ENCODE measurements around the gene HDAC5.
"Not testable (repeated sequence)": the region's sequence is repeated elsewhere in the genome, so short reads cannot be mapped to it uniquely, and the experiment has no call there.

The HDAC5 gene

GRCh38 chr17:44123356-44124117, at the start of gene HDAC5:
TSS of gene HDAC5 (minus strand) at chr17:44123641. CDS start at chr17:44117515, 6,126 bp downstream.
- peak; percentile 93 to 96 for DNase-seq (ENCODE audit: low read depth in 2 of 2)

DNA sequence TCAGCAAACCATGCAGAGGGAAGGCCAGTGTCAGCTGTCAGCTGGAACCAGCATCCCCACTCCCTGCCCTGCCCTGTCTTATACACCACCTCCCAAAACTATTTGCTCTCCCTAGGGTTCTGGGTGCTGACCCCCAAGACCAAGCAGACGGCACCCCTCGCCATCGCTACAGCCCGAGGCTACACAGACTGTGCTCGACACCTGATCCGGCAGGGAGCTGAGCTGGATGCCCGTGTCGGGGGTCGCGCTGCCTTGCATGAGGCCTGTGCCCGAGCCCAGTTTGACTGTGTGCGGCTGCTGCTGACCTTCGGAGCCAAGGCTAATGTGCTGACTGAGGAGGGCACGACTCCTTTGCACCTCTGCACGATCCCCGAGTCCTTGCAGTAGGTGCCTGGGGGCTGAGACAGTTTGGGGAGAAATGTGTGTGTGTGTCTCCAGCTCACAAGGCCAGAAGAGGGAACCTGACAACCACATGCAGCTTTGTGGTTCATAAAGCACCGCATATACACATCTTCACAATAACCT, 48.6 kb upstream of the HDAC5 start:
- DNase-seq (ENCODE audit: low read depth in 2 of 2): no peak

DNA sequence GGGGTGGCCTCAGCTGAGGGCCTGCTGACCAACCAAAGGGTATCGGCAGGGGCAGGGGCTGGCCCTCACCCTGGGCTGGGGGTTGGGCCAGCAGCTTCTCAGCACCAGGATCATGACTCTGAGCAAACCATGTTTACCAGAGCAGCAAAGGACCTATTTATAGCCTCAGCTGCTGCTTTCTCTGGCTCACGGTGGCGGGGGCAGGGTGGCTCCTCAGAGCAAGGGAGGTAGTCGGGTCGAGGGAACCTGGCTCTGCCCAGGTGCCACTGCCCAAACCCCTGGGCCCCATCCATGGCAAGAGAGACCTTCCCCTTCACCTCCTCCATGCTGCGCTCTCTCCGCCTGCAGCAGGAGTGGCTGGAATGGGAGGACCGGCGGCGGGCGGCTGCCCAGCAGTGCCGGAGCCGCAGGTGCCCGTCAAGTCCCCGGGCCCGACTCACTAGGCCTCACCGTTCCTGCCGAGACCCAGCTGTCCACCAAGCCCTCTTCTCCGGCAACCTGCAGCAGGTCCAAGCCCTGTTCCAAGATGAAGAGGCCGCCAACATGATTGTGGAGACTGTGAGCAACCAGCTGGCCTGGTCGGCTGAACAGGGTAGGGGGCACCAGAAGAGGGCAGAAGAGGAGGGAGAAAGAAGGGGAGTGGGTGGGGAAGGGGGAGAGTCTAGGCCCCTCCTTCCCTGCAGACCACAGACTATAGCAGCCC, 47.2 kb upstream of the HDAC5 start, which contains the start of gene ASB16:
Gene ASB16 (plus strand): TSS at position 206 of the 703 bp plus-strand sequence. CDS start 86 bp downstream, at position 292.
- DNase-seq (ENCODE audit: low read depth in 2 of 2): no peak

DNA sequence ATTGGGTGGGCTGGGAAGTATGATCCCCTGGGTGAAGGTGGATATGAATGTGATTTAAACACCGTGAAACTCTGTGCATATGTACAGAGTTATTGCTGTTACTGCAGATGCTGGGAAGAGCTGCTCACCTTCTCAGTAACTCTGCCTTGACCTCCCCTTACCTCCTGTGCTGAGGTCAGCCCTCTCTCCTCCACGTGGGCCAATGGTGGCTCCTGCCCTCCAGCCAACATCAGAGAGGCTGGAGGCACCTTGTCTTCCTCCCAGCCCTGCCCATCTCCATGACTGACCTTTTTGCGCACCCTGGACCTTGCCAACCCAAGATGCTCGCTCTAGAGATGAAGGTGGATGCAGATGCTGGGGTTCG, 46.7 kb upstream of the HDAC5 start:
- no peak for DNase-seq (ENCODE audit: low read depth in 2 of 2)

DNA sequence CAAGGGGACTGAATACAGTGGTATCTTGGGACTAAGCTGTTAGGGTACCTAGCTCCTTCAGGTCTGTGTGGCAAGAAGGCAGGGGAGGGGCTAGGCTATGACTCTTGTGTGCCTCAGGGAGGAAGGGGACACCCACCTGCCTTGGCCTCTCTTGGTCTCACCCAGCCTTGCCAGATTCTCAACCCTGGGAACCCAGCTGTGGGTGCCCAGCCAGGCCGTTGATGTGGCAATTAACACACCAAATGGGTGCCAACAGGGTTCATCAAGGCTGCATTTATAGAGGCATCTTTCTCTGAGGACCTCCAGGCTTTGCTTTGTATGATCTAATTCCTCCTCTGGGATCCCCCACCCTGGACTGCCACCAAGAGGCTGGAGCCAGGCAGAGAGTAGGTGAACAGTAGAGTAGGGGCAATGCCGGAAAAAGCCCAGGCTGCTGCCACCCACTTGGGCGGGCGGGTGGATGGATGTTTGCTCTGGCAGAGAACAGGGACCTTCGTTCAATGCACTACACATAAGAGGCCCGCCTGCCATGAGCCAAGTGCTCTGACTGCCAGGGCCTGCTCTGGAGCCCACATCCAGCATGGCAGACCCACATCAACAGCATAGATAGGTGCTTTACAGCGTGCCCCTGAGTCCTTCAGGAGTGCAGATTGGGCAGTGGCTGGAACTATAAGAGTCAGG, 43.9 kb upstream of the HDAC5 start:
- no peak for DNase-seq (ENCODE audit: low read depth in 2 of 2)

- no peak for DNase-seq (ENCODE audit: low read depth in 2 of 2)
These were observed 41.0 kb upstream of the HDAC5 start for GRCh38 chr17:44164476-44164875.

DNA sequence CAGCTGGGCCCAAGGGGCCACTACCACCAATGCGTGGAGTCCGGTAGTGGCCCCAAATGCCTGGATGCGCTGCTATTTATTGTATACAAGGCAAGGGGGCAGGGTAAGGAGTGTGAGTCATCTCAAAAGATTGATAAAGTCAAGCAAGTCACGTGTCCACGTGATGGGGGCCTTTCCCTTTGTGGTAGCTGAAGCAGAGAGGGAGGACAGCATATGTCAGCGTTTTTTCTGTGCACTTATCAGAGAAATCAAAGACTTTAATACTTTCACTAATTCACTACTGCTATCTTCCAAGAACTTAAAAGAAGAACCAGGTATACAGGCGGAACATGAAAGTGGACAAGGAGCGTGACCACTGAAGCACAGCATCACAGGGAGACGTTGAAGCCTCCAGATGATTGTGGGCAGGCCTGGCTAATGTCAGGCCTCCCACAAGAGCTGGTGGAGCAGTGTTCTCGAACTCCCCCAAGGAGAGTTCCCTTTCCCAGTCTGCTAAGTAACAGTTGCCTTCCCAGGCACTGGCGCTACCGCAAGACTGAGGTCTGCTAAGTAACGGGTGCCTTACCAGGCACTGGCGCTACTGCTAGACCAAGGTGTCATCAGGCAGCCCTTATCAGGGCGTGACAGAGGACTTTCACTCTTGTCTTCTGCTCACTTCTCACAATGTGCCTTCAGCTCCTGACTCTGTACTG, 36.2 kb upstream of the HDAC5 start:
- no peak for DNase-seq (ENCODE audit: low read depth in 2 of 2)

DNA sequence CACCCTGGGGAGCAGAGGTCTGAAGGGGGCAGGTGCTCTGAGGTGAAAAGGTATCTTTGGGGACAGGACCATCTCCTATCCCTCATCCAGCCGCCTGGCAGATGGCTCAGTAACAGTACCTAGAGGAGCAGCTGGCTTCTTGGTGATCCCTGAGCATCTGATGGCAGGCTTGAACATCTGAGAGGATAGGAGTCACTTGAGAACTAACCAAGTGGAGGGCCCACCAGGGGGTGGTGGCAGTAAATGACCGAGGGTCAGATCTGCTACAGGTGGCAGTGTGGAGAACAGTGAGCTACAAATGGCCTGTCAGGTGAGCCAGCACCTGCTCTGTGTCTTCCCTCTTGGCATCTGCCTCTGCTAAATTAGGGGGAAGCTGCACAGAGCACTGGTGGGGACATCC, 32.0 kb upstream of the HDAC5 start:
- DNase-seq (ENCODE audit: low read depth in 2 of 2): no peak

DNA sequence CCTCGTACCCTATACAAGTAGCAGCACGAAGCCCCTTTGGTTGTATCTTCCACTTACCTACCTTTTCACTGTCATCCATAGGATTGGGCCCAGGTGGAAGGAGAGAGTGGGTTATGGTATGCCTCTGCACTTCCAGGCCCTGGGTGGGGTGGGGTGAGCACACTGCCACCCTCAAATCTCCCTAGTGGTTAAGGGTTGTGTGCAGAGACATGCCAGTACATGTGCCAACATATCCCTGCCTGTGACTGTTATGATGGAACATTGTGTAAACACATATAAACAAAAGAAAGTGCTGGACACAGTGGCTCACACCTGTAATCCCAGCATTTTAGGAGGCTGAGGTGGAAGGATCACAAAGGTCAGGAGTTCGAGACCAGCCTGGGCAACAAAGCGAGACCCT, 29.4 kb upstream of the HDAC5 start:
- no peak for DNase-seq (ENCODE audit: low read depth in 2 of 2)

GRCh38 chr17:44149750-44150329, 26.4 kb upstream of the HDAC5 start:
- no peak for DNase-seq (ENCODE audit: low read depth in 2 of 2)

DNA sequence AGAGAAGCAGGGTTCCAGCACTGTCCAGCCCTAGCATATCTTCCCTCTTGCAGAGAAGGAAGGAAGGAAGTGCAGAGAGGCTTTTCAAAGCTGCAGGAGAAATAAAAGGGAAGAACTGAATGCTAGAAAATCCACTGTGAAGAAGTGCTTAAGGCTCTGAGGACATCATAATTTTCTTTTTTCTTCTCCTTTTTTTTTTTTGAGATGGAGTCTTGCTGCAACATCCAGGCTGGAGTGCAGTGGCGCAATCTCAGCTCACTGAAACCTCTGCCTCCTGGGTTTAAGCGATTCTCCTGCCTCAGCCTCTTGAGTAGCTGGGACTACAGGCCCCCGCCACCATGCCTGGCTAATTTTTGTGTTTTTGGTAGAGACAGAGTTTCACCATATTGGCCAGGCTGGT, 25.6 kb upstream of the HDAC5 start:
- not testable (repeated sequence) for DNase-seq (ENCODE audit: low read depth in 2 of 2)

DNA sequence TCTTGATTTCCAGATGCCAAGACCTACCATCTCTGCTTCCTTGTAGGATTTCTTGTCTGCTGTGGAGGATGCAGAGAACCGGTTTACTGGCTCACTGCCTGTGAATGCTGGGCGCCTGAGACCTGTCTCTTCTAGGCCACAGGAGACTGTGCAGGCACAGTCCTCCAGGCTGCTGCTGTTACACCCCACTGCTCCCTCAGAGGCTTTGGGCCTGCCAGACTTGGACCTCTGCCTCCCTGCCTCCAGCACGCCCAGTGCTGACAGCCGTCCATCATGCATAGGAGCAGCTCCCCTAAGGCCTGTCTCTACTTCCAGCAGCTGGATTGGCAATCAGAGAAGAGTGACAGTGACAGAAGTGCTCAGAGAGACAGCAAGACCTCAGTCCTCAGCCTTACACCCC, 24.4 kb upstream of the HDAC5 start:
- no peak for DNase-seq (ENCODE audit: low read depth in 2 of 2)

DNA sequence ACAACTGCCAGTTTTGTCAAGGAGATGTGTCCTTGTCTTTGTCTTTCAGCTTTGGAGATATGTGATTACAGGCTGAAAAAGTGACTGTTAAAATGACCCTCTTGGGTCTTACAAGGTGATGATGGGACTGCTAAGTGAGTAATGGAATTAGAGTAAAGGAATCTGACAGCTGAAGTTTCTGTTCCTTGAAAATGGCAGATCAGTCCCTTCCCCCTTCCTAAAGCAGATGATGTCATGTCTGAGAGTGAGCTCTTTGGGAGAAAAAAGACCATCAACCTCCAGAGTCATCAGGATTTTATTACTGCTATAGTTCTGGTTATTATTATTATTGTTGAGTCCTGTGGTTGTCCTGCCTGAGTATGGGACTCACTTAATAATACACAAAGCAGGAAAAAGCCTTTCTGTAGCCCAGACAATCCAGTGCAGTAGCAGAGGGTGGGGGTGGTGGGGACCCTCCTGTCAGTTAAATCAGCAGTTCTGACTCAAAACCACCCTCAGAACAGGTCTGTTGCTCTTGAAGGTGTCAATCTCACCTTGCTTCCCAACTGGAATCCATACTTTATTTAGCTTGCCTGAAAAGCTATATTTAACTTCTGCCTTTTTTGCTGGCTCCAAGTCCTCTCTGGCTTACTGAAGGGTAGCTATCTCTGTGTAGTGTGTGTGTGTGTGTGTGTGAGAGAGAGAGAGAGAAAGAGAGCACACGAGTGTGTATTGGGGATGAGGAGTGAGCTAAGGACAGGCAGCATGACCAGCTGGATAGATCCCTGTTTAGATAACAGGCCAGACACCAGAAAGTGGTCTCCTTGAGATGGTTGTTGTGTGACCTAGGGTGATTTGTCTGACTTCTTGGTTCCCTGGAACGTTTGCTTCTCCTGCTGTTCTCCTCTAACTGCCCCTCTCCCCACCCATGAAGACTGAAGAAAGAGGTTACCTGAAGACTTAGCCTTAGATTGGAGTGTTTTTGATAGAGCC, 23.2 kb upstream of the HDAC5 start:
- DNase-seq (ENCODE audit: low read depth in 2 of 2): no peak

GRCh38 chr17:44144966-44145739, 21.7 kb upstream of the HDAC5 start:
- no peak for DNase-seq (ENCODE audit: low read depth in 2 of 2)

DNA sequence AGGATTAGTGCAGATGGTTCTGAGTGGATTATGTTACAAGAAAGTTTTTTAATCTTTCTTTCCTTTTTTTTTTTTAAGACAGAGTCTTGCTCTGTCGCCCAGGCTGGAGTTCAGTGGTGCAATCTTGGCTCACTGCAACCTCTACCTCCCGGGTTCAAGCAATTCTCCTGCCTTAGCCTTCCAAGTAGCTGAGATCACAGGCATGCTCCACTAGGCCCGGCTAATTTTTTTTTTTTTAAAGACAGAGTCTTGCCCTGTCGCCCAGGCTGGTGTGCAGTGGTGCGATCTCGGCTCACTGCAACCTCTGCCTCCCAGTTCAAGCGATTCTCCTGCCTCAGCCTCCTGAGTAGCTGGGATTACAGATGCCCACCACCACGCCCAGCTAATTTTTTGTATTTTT, 20.5 kb upstream of the HDAC5 start:
- not testable (repeated sequence) for DNase-seq (ENCODE audit: low read depth in 2 of 2)

GRCh38 chr17:44137891-44138709, 14.7 kb upstream of the HDAC5 start:
- peak; percentile 42 to 68 for DNase-seq (ENCODE audit: low read depth in 2 of 2)

GRCh38 chr17:44134752-44135568, 11.5 kb upstream of the HDAC5 start:
- DNase-seq (ENCODE audit: low read depth in 2 of 2): no peak

All from stimulated activated CD8-positive, alpha-beta memory T cell treated with anti-CD3 and anti-CD28 coated beads, Interleukin-2, amount 100 ng/mL, for 48 hours (primary cell).